Mesothelial cell of epicardium (in vitro differentiated cells): Measurements from ENCODE around the gene CAP1. TPM values are rescaled to one million over a fixed set of nuclear protein-coding genes. Genes with fewer than 3 reads are reported as not detected.
"Not testable (repeated sequence)": the region's sequence is repeated elsewhere in the genome, so short reads cannot be mapped to it uniquely, and the experiment has no call there.

Experiments used
- DNase-seq, 2 experiments: peaks; one replicate each; pipeline ENCODE4 v3.0.0; 2021; ENCODE audit warnings: low spot score in 2 of 2; ENCODE audit not compliant: unreplicated experiment in 2 of 2
- H3K27ac Mint-ChIP-seq: 2 replicates; pipeline ENCODE4 v1.8.0; 2021; ENCODE audit warnings: mixed read lengths
- H3K27me3 Mint-ChIP-seq: 2 replicates; pipeline ENCODE4 v1.8.0; 2021; ENCODE audit warnings: low read depth, mixed read lengths
- H3K36me3 Mint-ChIP-seq: 2 replicates; pipeline ENCODE4 v1.8.0; 2021; ENCODE audit warnings: mixed read lengths
- H3K4me1 Mint-ChIP-seq: 2 replicates; pipeline ENCODE4 v1.8.0; 2021; ENCODE audit warnings: mixed read lengths
- H3K4me3 Mint-ChIP-seq: 2 replicates; pipeline ENCODE4 v1.8.0; 2021; ENCODE audit warnings: mild to moderate bottlenecking, moderate library complexity, mixed read lengths
- H3K9me3 Mint-ChIP-seq: 2 replicates; pipeline ENCODE4 v1.8.0; 2021; ENCODE audit warnings: mixed read lengths
- CTCF ChIP-seq: fragments of 200-600 bp; sonication (generic); IDR thresholded peaks from one replicate; pipeline ENCODE4 v1.5.0; 2021; ENCODE audit warnings: antibody characterized with exemption; ENCODE audit not compliant: unreplicated experiment
- total RNA-seq: library from RNA; stranded (reverse); gene quantifications from 3 replicates; pipeline ENCODE4 v1.2.1, GENCODE V29; 2021

Gene CAP1
- total RNA-seq, 1 donor from 2014 or later = 146 TPM

GRCh38 chr1:40036574-40036973, 4.0 kb upstream of the CAP1 start:
- Mint-ChIP-seq H3K27me3 (no peaks in the 10 kb centered on the region), H3K27ac (peak overlapping the region; percentile 62), H3K4me1 (peaks cover 30% of the 10 kb centered on the region), H3K4me3 (no peak overlapping the region), H3K36me3 (no peaks in the 10 kb centered on the region), H3K9me3 (no peaks in the 10 kb centered on the region)
- TF ChIP-seq CTCF = no peak
- DNase-seq = no peak

- not testable (repeated sequence) for H3K27me3 Mint-ChIP-seq, DNase-seq, H3K36me3 Mint-ChIP-seq, H3K9me3 Mint-ChIP-seq, H3K27ac Mint-ChIP-seq, H3K4me3 Mint-ChIP-seq
- H3K4me1 Mint-ChIP-seq = peaks cover 32% of the 10 kb centered on the region
Measured at GRCh38 chr1:40037254-40037653, 3.3 kb upstream of the CAP1 start.

GRCh38 chr1:40038697-40039096, 1.8 kb upstream of the CAP1 start:
- no peak for DNase-seq
- peak overlapping the region; percentile 99 for H3K27ac Mint-ChIP-seq
- no peaks in the 10 kb centered on the region for H3K9me3 Mint-ChIP-seq
- H3K27me3 Mint-ChIP-seq = no peaks in the 10 kb centered on the region
- H3K36me3 Mint-ChIP-seq = peaks cover 7% of the 10 kb centered on the region
- H3K4me3 Mint-ChIP-seq = no peak overlapping the region
- H3K4me1 Mint-ChIP-seq = peaks cover 37% of the 10 kb centered on the region
- TF ChIP-seq CTCF = no peak

GRCh38 chr1:40039245-40039756, 1.2 kb upstream of the CAP1 start:
- TF ChIP-seq CTCF = no peak
- Mint-ChIP-seq H3K27ac (peak overlapping the region; percentile 99), H3K27me3 (no peaks in the 10 kb centered on the region), H3K36me3 (peaks cover 7% of the 10 kb centered on the region), H3K9me3 (no peaks in the 10 kb centered on the region), H3K4me1 (peaks cover 42% of the 10 kb centered on the region), H3K4me3 (peak overlapping the region; percentile 96)
- no peak for DNase-seq

GRCh38 chr1:40039757-40040510, 595 bp upstream of the CAP1 start:
- no peak for TF ChIP-seq CTCF
- H3K27ac Mint-ChIP-seq = peak overlapping the region; percentile 99
- no peaks in the 10 kb centered on the region for H3K27me3 Mint-ChIP-seq

GRCh38 chr1:40041466-40041838, 923 bp downstream of the CAP1 start:
- Mint-ChIP-seq H3K9me3 (no peaks in the 10 kb centered on the region), H3K36me3 (peaks cover 9% of the 10 kb centered on the region), H3K4me3 (peak overlapping the region; percentile 96), H3K4me1 (peaks cover 42% of the 10 kb centered on the region), H3K27me3 (no peaks in the 10 kb centered on the region), H3K27ac (peak overlapping the region; percentile 99)
- DNase-seq = no peak
- TF ChIP-seq CTCF = no peak

More at GRCh38 chr1:40039757-40040510, 595 bp upstream of the CAP1 start:
- Mint-ChIP-seq H3K36me3 (peaks cover 7% of the 10 kb centered on the region), H3K4me1 (peaks cover 42% of the 10 kb centered on the region), H3K9me3 (no peaks in the 10 kb centered on the region), H3K4me3 (peak overlapping the region; percentile 96)
- DNase-seq = peak; percentile 46 to 60
